Measurements from ENCODE around the gene INPP5D. TPM values are rescaled to one million over a fixed set of nuclear protein-coding genes. Genes with fewer than 3 reads are reported as not detected.

INPP5D gene
- total RNA-seq, 1 experiment from 2014 or later = 17.2 TPM

DNA sequence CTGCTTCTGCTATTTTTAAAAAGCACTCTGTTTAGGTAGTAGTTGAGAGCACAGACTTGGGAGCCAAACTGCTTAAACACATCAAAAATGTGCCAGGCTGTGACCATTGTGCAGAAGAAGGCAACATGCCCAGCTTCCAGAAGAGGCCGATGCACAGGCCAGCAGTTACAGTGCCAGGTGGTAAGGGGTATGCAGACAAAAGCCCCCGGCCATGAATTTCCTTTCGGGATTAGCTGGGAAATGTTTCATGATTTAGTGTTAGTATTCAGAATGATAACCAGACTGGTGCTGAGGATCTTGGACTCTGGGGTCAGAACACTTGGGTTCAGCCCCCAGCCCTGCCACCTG is 151.4 kb downstream of the INPP5D start:
- CTCF ChIA-PET = no interaction called here
- DNase-seq (ENCODE audit: low spot score) (no peak), ATAC-seq (no peak)
- TF ChIP-seq ATF1 (CRISPR knock-in tag; IDR thresholded peaks at IDR 0.05) (no peak), E2F4 (CRISPR knock-in tag; IDR thresholded peaks at IDR 0.05; ENCODE audit: borderline replicate concordance, low read depth) (no peak), USF2 (CRISPR knock-in tag; IDR thresholded peaks at IDR 0.05) (no peak), TEAD4 (CRISPR knock-in tag; IDR thresholded peaks at IDR 0.05) (no peak), TCF7 (CRISPR knock-in tag; IDR thresholded peaks at IDR 0.05; ENCODE audit: low read depth) (no peak), SP1 (CRISPR knock-in tag; conservative IDR thresholded peaks at IDR 0.05) (no peak), HMGA2 (CRISPR knock-in tag; IDR thresholded peaks at IDR 0.05) (no peak), NR1H2 (CRISPR knock-in tag; IDR thresholded peaks at IDR 0.05) (no peak), ZNF396 (CRISPR knock-in tag; IDR thresholded peaks at IDR 0.05; ENCODE audit: borderline replicate concordance) (no peak), IRF2 (CRISPR knock-in tag; IDR thresholded peaks at IDR 0.05; ENCODE audit: borderline replicate concordance, low read depth) (no peak), MXD4 (CRISPR knock-in tag; IDR thresholded peaks at IDR 0.05; ENCODE audit: borderline replicate concordance) (no peak), ERG (CRISPR knock-in tag; IDR thresholded peaks at IDR 0.05) (no peak), NFE2L1 (CRISPR knock-in tag; IDR thresholded peaks at IDR 0.05) (no peak), TP53 (CRISPR knock-in tag; IDR thresholded peaks at IDR 0.05) (no peak), FOXP1 (CRISPR knock-in tag; IDR thresholded peaks at IDR 0.05; ENCODE audit: borderline replicate concordance) (no peak)
- TF ChIP-seq, protein P1, sequence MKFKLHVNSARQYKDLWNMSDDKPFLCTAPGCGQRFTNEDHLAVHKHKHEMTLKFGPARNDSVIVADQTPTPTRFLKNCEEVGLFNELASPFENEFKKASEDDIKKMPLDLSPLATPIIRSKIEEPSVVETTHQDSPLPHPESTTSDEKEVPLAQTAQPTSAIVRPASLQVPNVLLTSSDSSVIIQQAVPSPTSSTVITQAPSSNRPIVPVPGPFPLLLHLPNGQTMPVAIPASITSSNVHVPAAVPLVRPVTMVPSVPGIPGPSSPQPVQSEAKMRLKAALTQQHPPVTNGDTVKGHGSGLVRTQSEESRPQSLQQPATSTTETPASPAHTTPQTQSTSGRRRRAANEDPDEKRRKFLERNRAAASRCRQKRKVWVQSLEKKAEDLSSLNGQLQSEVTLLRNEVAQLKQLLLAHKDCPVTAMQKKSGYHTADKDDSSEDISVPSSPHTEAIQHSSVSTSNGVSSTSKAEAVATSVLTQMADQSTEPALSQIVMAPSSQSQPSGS (CRISPR knock-in tag; IDR thresholded peaks at IDR 0.05; ENCODE audit: borderline replicate concordance, low read depth) = no peak
- H3K27ac Mint-ChIP-seq = no peak overlapping the region
- POLR2A ChIA-PET = no interaction called here
- peaks cover 43% of the 10 kb centered on the region for H3K4me1 Mint-ChIP-seq
- no peak overlapping the region for H3K4me3 Mint-ChIP-seq
- no peaks in the 10 kb centered on the region for H3K27me3 Mint-ChIP-seq (ENCODE audit: low read depth)
- no peaks in the 10 kb centered on the region for H3K9me3 Mint-ChIP-seq
- H3K36me3 Mint-ChIP-seq = no peaks in the 10 kb centered on the region

DNA sequence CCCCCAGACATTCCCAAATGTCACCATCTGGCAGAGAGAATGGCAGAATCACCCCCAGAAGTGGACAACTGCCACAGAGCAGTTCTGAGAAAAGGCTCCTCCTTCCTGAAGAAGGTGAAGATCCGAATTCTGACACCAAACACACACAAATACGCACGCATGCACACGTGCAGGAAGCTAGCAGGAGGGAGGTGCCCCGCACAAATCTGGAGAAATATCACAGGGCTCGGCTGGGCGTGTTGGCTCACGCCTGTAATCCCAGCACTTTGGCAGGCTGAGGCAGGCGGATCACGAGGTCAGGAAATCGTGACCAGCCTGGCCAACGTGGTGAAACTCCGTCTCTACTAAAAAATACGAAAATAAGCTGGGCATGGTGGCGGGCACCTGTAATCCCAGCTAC is 152.9 kb downstream of the INPP5D start:
- Mint-ChIP-seq H3K36me3 (no peaks in the 10 kb centered on the region), H3K27ac (no peak overlapping the region), H3K27me3 (ENCODE audit: low read depth) (no peaks in the 10 kb centered on the region), H3K4me1 (peaks cover 41% of the 10 kb centered on the region), H3K4me3 (no peak overlapping the region), H3K9me3 (no peaks in the 10 kb centered on the region)
- POLR2A ChIA-PET = no interaction called here
- TF ChIP-seq, protein P1 (CRISPR knock-in tag; IDR thresholded peaks at IDR 0.05; ENCODE audit: borderline replicate concordance, low read depth) = no peak
- TF ChIP-seq ZNF532 (CRISPR knock-in tag; IDR thresholded peaks at IDR 0.05; ENCODE audit: borderline replicate concordance) = no peak
- no peak for TF ChIP-seq NFYB (CRISPR knock-in tag; conservative IDR thresholded peaks at IDR 0.05; ENCODE audit: low read depth)
- no peak for TF ChIP-seq ZNF396 (CRISPR knock-in tag; IDR thresholded peaks at IDR 0.05; ENCODE audit: borderline replicate concordance)
- no peak for TF ChIP-seq NFATC4 (CRISPR knock-in tag; IDR thresholded peaks at IDR 0.05)
- CTCF ChIA-PET = interaction anchor here (0.7 kb wide), 1 partner anchor 115 kb away, joined by 3 read pairs; no protein-coding TSS in a partner anchor
- ATAC-seq (no peak), DNase-seq (ENCODE audit: low spot score) (no peak)

All from WTC11 (cell line).